GM19438 (cell line): Measurements from ENCODE around the gene GRIP2.

Experiments used
- ATAC-seq: cut with Tn5 transposase; IDR thresholded peaks from one replicate; pipeline ENCODE4 v1.9.1; 2021; ENCODE audit warnings: low read depth; ENCODE audit not compliant: unreplicated experiment

GRIP2 gene

GRCh38 chr3:14508505-14508819, 31.7 kb downstream of the GRIP2 start:
- ATAC-seq = no peak

GRCh38 chr3:14507757-14508504, 32.2 kb downstream of the GRIP2 start:
- ATAC-seq = no peak

GRCh38 chr3:14507305-14507741, 32.8 kb downstream of the GRIP2 start:
- no peak for ATAC-seq

GRCh38 chr3:14506626-14507304, 33.4 kb downstream of the GRIP2 start:
- ATAC-seq = no peak

GRCh38 chr3:14505803-14506500, 34.2 kb downstream of the GRIP2 start:
- ATAC-seq = no peak

GRCh38 chr3:14505001-14505802, 34.9 kb downstream of the GRIP2 start:
- no peak for ATAC-seq

- ATAC-seq = no peak
Measured at GRCh38 chr3:14503706-14504065, 36.5 kb downstream of the GRIP2 start.

- ATAC-seq = no peak
Measured at GRCh38 chr3:14503033-14503705, 37.0 kb downstream of the GRIP2 start.

- no peak for ATAC-seq
Measured at GRCh38 chr3:14502472-14502871, 37.7 kb downstream of the GRIP2 start.

- ATAC-seq = no peak
Measured at GRCh38 chr3:14497321-14497720, 42.8 kb downstream of the GRIP2 start.

- ATAC-seq = no peak
Measured at GRCh38 chr3:14496351-14496750, 43.8 kb downstream of the GRIP2 start.

GRCh38 chr3:14494973-14495300, 45.2 kb downstream of the GRIP2 start:
- ATAC-seq = no peak

GRCh38 chr3:14494279-14494972, 45.7 kb downstream of the GRIP2 start:
- ATAC-seq = no peak

GRCh38 chr3:14492948-14493881, 46.9 kb downstream of the GRIP2 start:
- ATAC-seq = no peak

- no peak for ATAC-seq
Measured at GRCh38 chr3:14491396-14492190, 48.5 kb downstream of the GRIP2 start.

GRCh38 chr3:14490831-14491230, 49.3 kb downstream of the GRIP2 start:
- no peak for ATAC-seq

GRCh38 chr3:14490255-14490654, 49.9 kb downstream of the GRIP2 start:
- no peak for ATAC-seq

GRCh38 chr3:14489641-14490040, 50.5 kb downstream of the GRIP2 start:
- ATAC-seq = no peak
